B cell (primary cell): ENCODE measurements around the gene TUBGCP2. TPM values are rescaled to one million over a fixed set of nuclear protein-coding genes. Genes with fewer than 3 reads are reported as not detected.

Experiments used
- ATAC-seq: fragments of 200-7000 bp; cut with Tn5 transposase; one replicate; pipeline ENCODE4 v1.10.0; 2021; ENCODE audit warnings: low read depth, mild to moderate bottlenecking, moderate number of reproducible peaks, moderate library complexity
- CTCF ChIA-PET: fragments of 350-600 bp; sonication (Branson Sonifier 250); formaldehyde crosslinking; loops from one replicate; lab custom pipeline; 2021; ENCODE audit warnings: antibody characterized with exemption, inconsistent platforms; lab: Charles Lee
- POLR2A ChIA-PET: fragments of 350-600 bp; sonication (Branson Sonifier 250); formaldehyde crosslinking; loops from one replicate; lab custom pipeline; 2021; ENCODE audit warnings: antibody characterized with exemption; lab: Charles Lee
- DNase-seq: peaks from one replicate; pipeline ENCODE4 v3.0.0; 2013
- H2AFZ ChIP-seq: 2 replicates; pipeline ENCODE4 v1.6.1; 2012; ENCODE audit warnings: mild to moderate bottlenecking, low read depth, low read length; ENCODE audit not compliant: insufficient read depth, poor library complexity, severe bottlenecking
- H3K27ac ChIP-seq, 2 donors: 1 replicate in 1 of 2; 2 replicates in 1 of 2; pipeline ENCODE4 v1.5.1; 2012 to 2013; ENCODE audit warnings: low read length in 2 of 2, mild to moderate bottlenecking in 2 of 2, moderate library complexity in 1 of 2
- H3K27me3 ChIP-seq, 4 experiments: fragments of 200-600 bp in 1 of 4; sonication (generic) in 1 of 4; replicated peaks in 1 of 4; 1 replicate in 2 of 4; 2 replicates in 2 of 4; pipeline versions ENCODE4 v1.6.1 to v1.7.0; 2013 to 2016; ENCODE audit warnings: low read length in 3 of 4, mild to moderate bottlenecking in 2 of 4, mixed read lengths in 1 of 4, moderate library complexity in 1 of 4; ENCODE audit not compliant: insufficient read depth in 4 of 4, control insufficient read depth in 3 of 4; ENCODE audit errors: control extremely low read depth in 1 of 4
- H3K36me3 ChIP-seq, 2 experiments: replicated peaks in 1 of 2; 1 replicate in 1 of 2; 2 replicates in 1 of 2; pipeline versions ENCODE4 v1.6.1 to v1.7.1; 2013; ENCODE audit warnings: low read length in 1 of 2; ENCODE audit not compliant: insufficient read depth in 2 of 2, control insufficient read depth in 1 of 2; ENCODE audit errors: control extremely low read depth in 1 of 2, extremely low read depth in 1 of 2
- H3K4me1 ChIP-seq, 2 donors: fragments of 200-600 bp in 1 of 2; sonication (generic) in 1 of 2; 1 replicate in 1 of 2; 2 replicates in 1 of 2; pipeline versions ENCODE4 v1.5.1 to v1.6.1; 2013 to 2017; ENCODE audit warnings: low read length in 2 of 2; ENCODE audit not compliant: control insufficient read depth in 2 of 2, insufficient read depth in 2 of 2
- H3K4me2 ChIP-seq: replicated peaks from 2 replicates; pipeline ENCODE3; 2012; ENCODE audit warnings: mild to moderate bottlenecking, low read depth, low read length; ENCODE audit not compliant: poor library complexity, severe bottlenecking
- H3K4me3 ChIP-seq, 5 experiments: fragments of 200-600 bp in 1 of 5; sonication (generic) in 1 of 5; 1 replicate in 3 of 5; 2 replicates in 2 of 5; pipeline versions ENCODE4 v1.5.1 to v1.7.0; 2011 to 2016; ENCODE audit warnings: low read length in 4 of 5, mild to moderate bottlenecking in 4 of 5, low read depth in 2 of 5, control low read depth in 1 of 5, moderate library complexity in 1 of 5; ENCODE audit not compliant: insufficient read depth in 1 of 5; ENCODE audit errors: control extremely low read depth in 1 of 5, extremely low read depth in 1 of 5
- H3K79me2 ChIP-seq: fragments of 200-600 bp; sonication (generic); one replicate; pipeline ENCODE4 v1.6.0; 2016; ENCODE audit warnings: low read length; ENCODE audit not compliant: control insufficient read depth, insufficient read depth
- H3K9ac ChIP-seq: fragments of 200-600 bp; sonication (generic); 2 replicates; pipeline ENCODE4 v1.6.1; 2017; ENCODE audit warnings: mild to moderate bottlenecking, low read length, moderate library complexity
- H3K9me3 ChIP-seq, 3 donors: one replicate each; pipeline versions ENCODE4 v1.6.1 to v1.7.1; 2013; ENCODE audit warnings: low read length in 2 of 3; ENCODE audit not compliant: control insufficient read depth in 2 of 3, insufficient read depth in 1 of 3; ENCODE audit errors: control extremely low read depth in 1 of 3
- H4K20me1 ChIP-seq: 2 replicates; pipeline ENCODE4 v1.6.0; 2012; ENCODE audit warnings: mild to moderate bottlenecking, low read length; ENCODE audit not compliant: insufficient read depth, control insufficient read depth, poor library complexity, severe bottlenecking
- H3K27ac Mint-ChIP-seq: one replicate; pipeline ENCODE4 v1.8.0; 2021; ENCODE audit warnings: mixed read lengths
- H3K27me3 Mint-ChIP-seq: one replicate; pipeline ENCODE4 v1.8.0; 2021; ENCODE audit warnings: mixed read lengths
- H3K4me1 Mint-ChIP-seq: one replicate; pipeline ENCODE4 v1.8.0; 2021; ENCODE audit warnings: mixed read lengths
- H3K4me3 Mint-ChIP-seq: one replicate; pipeline ENCODE4 v1.8.0; 2021; ENCODE audit warnings: mixed read lengths
- H3K9me3 Mint-ChIP-seq: one replicate; pipeline ENCODE4 v1.8.0; 2022; ENCODE audit warnings: mixed read lengths; ENCODE audit not compliant: insufficient read depth
- EZH2 ChIP-seq: IDR thresholded peaks from 2 replicates; pipeline ENCODE4 v1.6.1; 2012; ENCODE audit warnings: borderline replicate concordance, low read depth, mild to moderate bottlenecking, moderate library complexity, low read length; ENCODE audit not compliant: insufficient read depth, poor library complexity, severe bottlenecking
- WGBS: methylation state at CpG from one replicate; pipeline ENCODE4 v1.1.5; 2013; ENCODE audit warnings: missing lambda C conversion rate; ENCODE audit not compliant: insufficient coverage; 5-methylcytosine and 5-hydroxymethylcytosine counted together
- intact Hi-C: fragments of 100-400 bp; cut with micrococcal nuclease; formaldehyde crosslinking; loops from one replicate; pipeline ENCODE4 v1.10.0; 2022
- polyA plus RNA-seq: library from polyadenylated mRNA; depleted of rRNA; stranded (reverse); fragments of >200 nt; gene quantifications from 2 replicates; pipeline ENCODE4 v1.2.3, GENCODE V29; 2012
- total RNA-seq, 2 donors: library from RNA; stranded (reverse); fragments of 120-200 nt in 1 of 2; gene quantifications; 1 replicate in 1 of 2; 2 replicates in 1 of 2; pipeline versions ENCODE4 v1.2.3 to v1.2.4, GENCODE V29; 2013 to 2022
- TF ChIP-seq, protein P1 (sequence below): fragments of 200-600 bp; IDR thresholded peaks from one replicate; pipeline ENCODE4 v1.8.0; 2022; ENCODE audit warnings: antibody characterized with exemption, mild to moderate bottlenecking

TUBGCP2 gene
- total and polyA plus RNA-seq, 2 donors (not counting 1 experiment from before 2014, with no cell fraction given) = 50.3 to 90.3 TPM

- WGBS = 97% methylated on average over 35 of the region's 36 CpGs
- H3K4me3 Mint-ChIP-seq = no peak overlapping the region
- Histone ChIP-seq H3K36me3 (no peaks in the 10 kb centered on the region), H3K9ac (no peak overlapping the region), H3K9me3 (peaks cover 0 to 2% (median 0%) of the 10 kb centered on the region in 3 donors), H3K79me2 (no peaks in the 10 kb centered on the region), H3K27me3 (no peaks in the 10 kb centered on the region), H4K20me1 (no peaks in the 10 kb centered on the region), H3K4me3 (no peak overlapping the region), H3K27ac (no peak overlapping the region), H2AFZ (no peak overlapping the region), H3K4me2 (no peak overlapping the region), H3K4me1 (peaks cover 0 to 5% of the 10 kb centered on the region in 2 donors)
- TF ChIP-seq, protein P1, sequence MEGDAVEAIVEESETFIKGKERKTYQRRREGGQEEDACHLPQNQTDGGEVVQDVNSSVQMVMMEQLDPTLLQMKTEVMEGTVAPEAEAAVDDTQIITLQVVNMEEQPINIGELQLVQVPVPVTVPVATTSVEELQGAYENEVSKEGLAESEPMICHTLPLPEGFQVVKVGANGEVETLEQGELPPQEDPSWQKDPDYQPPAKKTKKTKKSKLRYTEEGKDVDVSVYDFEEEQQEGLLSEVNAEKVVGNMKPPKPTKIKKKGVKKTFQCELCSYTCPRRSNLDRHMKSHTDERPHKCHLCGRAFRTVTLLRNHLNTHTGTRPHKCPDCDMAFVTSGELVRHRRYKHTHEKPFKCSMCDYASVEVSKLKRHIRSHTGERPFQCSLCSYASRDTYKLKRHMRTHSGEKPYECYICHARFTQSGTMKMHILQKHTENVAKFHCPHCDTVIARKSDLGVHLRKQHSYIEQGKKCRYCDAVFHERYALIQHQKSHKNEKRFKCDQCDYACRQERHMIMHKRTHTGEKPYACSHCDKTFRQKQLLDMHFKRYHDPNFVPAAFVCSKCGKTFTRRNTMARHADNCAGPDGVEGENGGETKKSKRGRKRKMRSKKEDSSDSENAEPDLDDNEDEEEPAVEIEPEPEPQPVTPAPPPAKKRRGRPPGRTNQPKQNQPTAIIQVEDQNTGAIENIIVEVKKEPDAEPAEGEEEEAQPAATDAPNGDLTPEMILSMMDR = no peak
- no peak for TF ChIP-seq EZH2
- peaks cover 6% of the 10 kb centered on the region for H3K4me1 Mint-ChIP-seq
- H3K27ac Mint-ChIP-seq = no peak overlapping the region
- ChIA-PET POLR2A (no interaction called here), CTCF (no interaction called here)
- peaks cover 26% of the 10 kb centered on the region for H3K27me3 Mint-ChIP-seq
- no peak for ATAC-seq
- H3K9me3 Mint-ChIP-seq = no peaks in the 10 kb centered on the region
- intact Hi-C loops = no loop called here
- no peak for DNase-seq
Observed at GRCh38 chr10:133247681-133248333, 60.9 kb downstream of the TUBGCP2 start.

- ChIA-PET CTCF (interaction anchor here (1.2 to 1.6 kb wide), 4 partner anchors 13 to 61 kb away, joined by 3 to 4 read pairs (median 4); no protein-coding TSS in a partner anchor), POLR2A (no interaction called here)
- peaks cover 26% of the 10 kb centered on the region for H3K27me3 Mint-ChIP-seq
- H3K9ac ChIP-seq = no peak overlapping the region
- DNase-seq = no peak
- H3K27ac Mint-ChIP-seq = no peak overlapping the region
- H3K9me3 ChIP-seq = peaks cover 0 to 2% (median 0%) of the 10 kb centered on the region in 3 donors
- 94% methylated on average over 7 of the region's 12 CpGs for WGBS
- H3K36me3 ChIP-seq = no peaks in the 10 kb centered on the region
- no peaks in the 10 kb centered on the region for H4K20me1 ChIP-seq
- no peak overlapping the region for H3K27ac ChIP-seq
- H3K4me3 ChIP-seq = no peak overlapping the region
- H3K4me1 ChIP-seq = peaks cover 14 to 19% of the 10 kb centered on the region in 2 donors
- H3K4me1 Mint-ChIP-seq = peaks cover 17% of the 10 kb centered on the region
- TF ChIP-seq EZH2 = no peak
- TF ChIP-seq, protein P1 = no peak
- H3K9me3 Mint-ChIP-seq = no peaks in the 10 kb centered on the region
- no peak for ATAC-seq
- no peak overlapping the region for H3K4me3 Mint-ChIP-seq
- H3K4me2 ChIP-seq = no peak overlapping the region
- intact Hi-C loops = no loop called here
- H3K79me2 ChIP-seq = no peaks in the 10 kb centered on the region
- H2AFZ ChIP-seq = no peak overlapping the region
- H3K27me3 ChIP-seq = no peaks in the 10 kb centered on the region
Observed at GRCh38 chr10:133246236-133246626, 62.4 kb downstream of the TUBGCP2 start.
